Stomach (tissue), 4 donors: ENCODE results near the gene WNT3A.
"Not testable (repeated sequence)": the region's sequence is repeated elsewhere in the genome, so short reads cannot be mapped to it uniquely, and the experiment has no call there.

Experiments
- CTCF ChIP-seq, 7 experiments: fragments of 450-650 bp in 4 of 7; fragments of 200-600 bp in 3 of 7; sonication (generic) in 3 of 7; IDR thresholded peaks; one replicate each; pipeline ENCODE4 v1.5.1; 2016 to 2019; ENCODE audit warnings: antibody characterized with exemption in 7 of 7, control low read depth in 2 of 7, mild to moderate bottlenecking in 1 of 7
- EP300 ChIP-seq: sonication (generic); formaldehyde crosslinking; IDR thresholded peaks from one replicate; pipeline ENCODE4 v1.6.1; 2017; ENCODE audit warnings: antibody characterized with exemption
- POLR2AphosphoS5 ChIP-seq, 3 donors: sonication (generic); formaldehyde crosslinking; IDR thresholded peaks; one replicate each; pipeline ENCODE4 v1.6.1; 2016; ENCODE audit warnings: antibody characterized with exemption in 3 of 3

DNA sequence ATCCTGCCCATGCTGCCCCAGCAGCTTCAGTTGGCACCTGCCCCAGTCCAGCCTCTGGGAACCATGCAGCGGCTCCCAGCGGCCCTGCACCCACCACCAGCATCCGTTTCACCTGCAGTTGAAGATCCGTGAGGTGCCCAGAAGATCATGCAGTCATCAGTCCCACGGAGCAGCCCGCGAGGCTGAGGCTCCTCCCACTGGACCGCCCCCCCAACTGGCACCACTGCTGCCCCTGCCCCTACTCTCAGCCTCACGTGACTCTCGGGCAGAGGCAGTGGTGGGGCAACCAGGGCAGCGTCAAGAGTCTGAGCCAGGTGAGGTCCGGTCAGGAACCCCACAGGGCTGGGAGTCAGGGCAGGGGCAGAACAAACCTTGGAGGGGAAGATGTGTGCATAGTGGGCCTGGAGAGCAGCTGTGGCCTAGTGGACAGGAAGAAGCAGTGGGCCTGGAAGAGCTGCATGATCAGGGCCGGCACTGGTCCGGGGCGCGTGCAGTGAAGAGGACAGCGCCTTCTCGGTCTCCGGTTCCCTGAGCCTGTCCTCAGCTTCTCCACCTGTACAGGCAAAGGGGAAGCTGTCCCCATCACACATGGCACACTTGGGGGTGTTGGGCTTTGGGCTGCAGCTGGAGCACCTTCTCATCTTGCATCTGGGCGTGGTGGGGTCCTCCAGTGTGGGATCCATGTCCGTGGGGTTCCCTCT, 31.1 kb upstream of the WNT3A start:
- not testable (repeated sequence) for TF ChIP-seq CTCF (IDR thresholded peaks at IDR 0.05); POLR2AphosphoS5 (IDR thresholded peaks at IDR 0.05); EP300
